HepG2 (cell line): ENCODE measurements around the gene E2F8.

ENCODE experiments used
- EZH2 ChIP-seq: conservative IDR thresholded peaks from 2 replicates; pipeline ENCODE4 v1.6.1; 2012; ENCODE audit warnings: mild to moderate bottlenecking, low read depth, low read length, moderate library complexity
- KLF16 ChIP-seq, 2 experiments: sonication (generic) in 1 of 2; formaldehyde crosslinking in 1 of 2; IDR thresholded peaks; 2 replicates each; pipeline versions ENCODE4 v1.6.1 to v1.8.0; 2016 to 2023; ENCODE audit warnings: missing genetic modification reagents in 2 of 2, missing compliant biosample characterization in 1 of 2
- MAF1 ChIP-seq: sonication (generic); formaldehyde crosslinking; IDR thresholded peaks from 2 replicates; pipeline ENCODE4 v1.5.0; 2020; ENCODE audit warnings: missing genetic modification reagents, borderline replicate concordance
- PITX1 ChIP-seq: sonication (generic); formaldehyde crosslinking; IDR thresholded peaks from 2 replicates; pipeline ENCODE4 v1.5.1; 2020; ENCODE audit warnings: mild to moderate bottlenecking, missing genetic modification reagents
- YY1 ChIP-seq: IDR thresholded peaks from 2 replicates; pipeline ENCODE4 v1.6.1; 2011; ENCODE audit warnings: low read length, low read depth, moderate library complexity, mild to moderate bottlenecking; ENCODE audit not compliant: insufficient read depth, insufficient replicate concordance
- ZBTB21 ChIP-seq: sonication (generic); formaldehyde crosslinking; IDR thresholded peaks from 2 replicates; pipeline ENCODE4 v1.4.0; 2020; ENCODE audit warnings: missing genetic modification reagents
- ZNF510 ChIP-seq: sonication (generic); formaldehyde crosslinking; IDR thresholded peaks from 2 replicates; pipeline ENCODE4 v1.4.0; 2020; ENCODE audit warnings: low read depth, mild to moderate bottlenecking, missing genetic modification reagents
- TF ChIP-seq, protein P1 (sequence below): IDR thresholded peaks from 2 replicates; pipeline ENCODE4 v1.6.1; 2012; ENCODE audit warnings: low read length, improper control_type of control experiment
- TF ChIP-seq, protein P2 (sequence below), 2 experiments: fragments of 450-650 bp in 1 of 2; sonication (generic) in 1 of 2; formaldehyde crosslinking; IDR thresholded peaks; 2 replicates each; pipeline versions ENCODE4 v1.5.0 to v1.8.0; 2020 to 2022; ENCODE audit warnings: mild to moderate bottlenecking in 1 of 2, missing genetic modification reagents in 1 of 2
- TF ChIP-seq, protein P3 (sequence below): sonication (generic); formaldehyde crosslinking; IDR thresholded peaks from 2 replicates; pipeline ENCODE4 v1.5.1; 2020; ENCODE audit warnings: mild to moderate bottlenecking, missing genetic modification reagents
- TF ChIP-seq, protein P4 (sequence below): sonication (generic); formaldehyde crosslinking; IDR thresholded peaks from 2 replicates; pipeline ENCODE4 v1.5.0; 2020; ENCODE audit warnings: missing genetic modification reagents

DNA sequence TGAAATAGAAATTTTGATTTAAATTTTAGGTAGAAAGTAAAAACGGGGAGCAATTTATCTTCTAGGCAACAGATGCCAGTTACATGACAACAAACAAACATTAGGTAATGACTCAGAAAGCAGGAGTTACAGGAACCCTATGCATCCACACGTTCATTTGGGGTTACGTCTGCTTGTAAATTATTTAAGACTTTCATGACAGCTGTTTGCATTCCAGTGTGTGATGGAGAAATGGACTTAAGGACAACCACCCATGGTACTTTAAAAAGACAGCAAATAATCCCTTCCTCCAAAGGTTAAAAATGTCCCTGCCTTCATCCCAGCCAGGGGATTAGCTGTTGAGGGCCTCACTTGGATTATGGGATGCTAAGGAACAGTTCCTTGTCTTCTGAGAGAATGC, 11.8 kb downstream of the E2F8 start:
- no peak for TF ChIP-seq ZBTB21 (CRISPR knock-in tag)
- TF ChIP-seq KLF16 (CRISPR knock-in tag; IDR thresholded peaks at IDR 0.05): no peak
- TF ChIP-seq PITX1 (CRISPR knock-in tag): no peak
- TF ChIP-seq YY1: no peak
- TF ChIP-seq, protein P1, sequence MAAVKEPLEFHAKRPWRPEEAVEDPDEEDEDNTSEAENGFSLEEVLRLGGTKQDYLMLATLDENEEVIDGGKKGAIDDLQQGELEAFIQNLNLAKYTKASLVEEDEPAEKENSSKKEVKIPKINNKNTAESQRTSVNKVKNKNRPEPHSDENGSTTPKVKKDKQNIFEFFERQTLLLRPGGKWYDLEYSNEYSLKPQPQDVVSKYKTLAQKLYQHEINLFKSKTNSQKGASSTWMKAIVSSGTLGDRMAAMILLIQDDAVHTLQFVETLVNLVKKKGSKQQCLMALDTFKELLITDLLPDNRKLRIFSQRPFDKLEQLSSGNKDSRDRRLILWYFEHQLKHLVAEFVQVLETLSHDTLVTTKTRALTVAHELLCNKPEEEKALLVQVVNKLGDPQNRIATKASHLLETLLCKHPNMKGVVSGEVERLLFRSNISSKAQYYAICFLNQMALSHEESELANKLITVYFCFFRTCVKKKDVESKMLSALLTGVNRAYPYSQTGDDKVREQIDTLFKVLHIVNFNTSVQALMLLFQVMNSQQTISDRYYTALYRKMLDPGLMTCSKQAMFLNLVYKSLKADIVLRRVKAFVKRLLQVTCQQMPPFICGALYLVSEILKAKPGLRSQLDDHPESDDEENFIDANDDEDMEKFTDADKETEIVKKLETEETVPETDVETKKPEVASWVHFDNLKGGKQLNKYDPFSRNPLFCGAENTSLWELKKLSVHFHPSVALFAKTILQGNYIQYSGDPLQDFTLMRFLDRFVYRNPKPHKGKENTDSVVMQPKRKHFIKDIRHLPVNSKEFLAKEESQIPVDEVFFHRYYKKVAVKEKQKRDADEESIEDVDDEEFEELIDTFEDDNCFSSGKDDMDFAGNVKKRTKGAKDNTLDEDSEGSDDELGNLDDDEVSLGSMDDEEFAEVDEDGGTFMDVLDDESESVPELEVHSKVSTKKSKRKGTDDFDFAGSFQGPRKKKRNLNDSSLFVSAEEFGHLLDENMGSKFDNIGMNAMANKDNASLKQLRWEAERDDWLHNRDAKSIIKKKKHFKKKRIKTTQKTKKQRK: no peak
- TF ChIP-seq EZH2: no peak
- TF ChIP-seq, protein P2, sequence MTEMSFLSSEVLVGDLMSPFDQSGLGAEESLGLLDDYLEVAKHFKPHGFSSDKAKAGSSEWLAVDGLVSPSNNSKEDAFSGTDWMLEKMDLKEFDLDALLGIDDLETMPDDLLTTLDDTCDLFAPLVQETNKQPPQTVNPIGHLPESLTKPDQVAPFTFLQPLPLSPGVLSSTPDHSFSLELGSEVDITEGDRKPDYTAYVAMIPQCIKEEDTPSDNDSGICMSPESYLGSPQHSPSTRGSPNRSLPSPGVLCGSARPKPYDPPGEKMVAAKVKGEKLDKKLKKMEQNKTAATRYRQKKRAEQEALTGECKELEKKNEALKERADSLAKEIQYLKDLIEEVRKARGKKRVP (CRISPR knock-in tag; IDR thresholded peaks at IDR 0.05): no peak
- TF ChIP-seq, protein P3, sequence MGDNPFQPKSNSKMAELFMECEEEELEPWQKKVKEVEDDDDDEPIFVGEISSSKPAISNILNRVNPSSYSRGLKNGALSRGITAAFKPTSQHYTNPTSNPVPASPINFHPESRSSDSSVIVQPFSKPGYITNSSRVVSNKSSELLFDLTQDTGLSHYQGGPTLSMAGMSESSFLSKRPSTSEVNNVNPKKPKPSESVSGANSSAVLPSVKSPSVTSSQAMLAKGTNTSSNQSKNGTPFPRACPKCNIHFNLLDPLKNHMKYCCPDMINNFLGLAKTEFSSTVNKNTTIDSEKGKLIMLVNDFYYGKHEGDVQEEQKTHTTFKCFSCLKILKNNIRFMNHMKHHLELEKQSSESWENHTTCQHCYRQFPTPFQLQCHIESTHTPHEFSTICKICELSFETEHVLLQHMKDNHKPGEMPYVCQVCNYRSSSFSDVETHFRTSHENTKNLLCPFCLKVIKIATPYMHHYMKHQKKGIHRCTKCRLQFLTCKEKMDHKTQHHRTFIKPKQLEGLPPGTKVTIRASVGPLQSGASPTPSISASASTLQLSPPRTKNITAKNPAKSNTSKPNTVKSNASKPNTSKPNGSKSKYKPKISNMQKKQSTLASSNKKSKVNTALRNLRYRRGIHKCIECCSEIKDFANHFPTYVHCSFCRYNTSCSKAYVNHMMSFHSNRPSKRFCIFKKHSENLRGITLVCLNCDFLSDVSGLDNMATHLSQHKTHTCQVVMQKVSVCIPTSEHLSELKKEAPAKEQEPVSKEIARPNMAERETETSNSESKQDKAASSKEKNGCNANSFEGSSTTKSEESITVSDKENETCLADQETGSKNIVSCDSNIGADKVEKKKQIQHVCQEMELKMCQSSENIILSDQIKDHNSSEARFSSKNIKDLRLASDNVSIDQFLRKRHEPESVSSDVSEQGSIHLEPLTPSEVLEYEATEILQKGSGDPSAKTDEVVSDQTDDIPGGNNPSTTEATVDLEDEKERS (CRISPR knock-in tag): no peak
- no peak for TF ChIP-seq ZNF510
- no peak for TF ChIP-seq MAF1
- TF ChIP-seq, protein P4, sequence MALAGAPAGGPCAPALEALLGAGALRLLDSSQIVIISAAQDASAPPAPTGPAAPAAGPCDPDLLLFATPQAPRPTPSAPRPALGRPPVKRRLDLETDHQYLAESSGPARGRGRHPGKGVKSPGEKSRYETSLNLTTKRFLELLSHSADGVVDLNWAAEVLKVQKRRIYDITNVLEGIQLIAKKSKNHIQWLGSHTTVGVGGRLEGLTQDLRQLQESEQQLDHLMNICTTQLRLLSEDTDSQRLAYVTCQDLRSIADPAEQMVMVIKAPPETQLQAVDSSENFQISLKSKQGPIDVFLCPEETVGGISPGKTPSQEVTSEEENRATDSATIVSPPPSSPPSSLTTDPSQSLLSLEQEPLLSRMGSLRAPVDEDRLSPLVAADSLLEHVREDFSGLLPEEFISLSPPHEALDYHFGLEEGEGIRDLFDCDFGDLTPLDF (CRISPR knock-in tag): no peak
